SK-N-SH (cell line): ENCODE measurements around the gene SLC9A5. TPM values are rescaled to one million over a fixed set of nuclear protein-coding genes. Genes with fewer than 3 reads are reported as not detected.

ENCODE experiments used
- CTCF ChIA-PET: fragments of 300-600, 350-600 bp; formaldehyde crosslinking; extraction: SDS; loops from one replicate; lab custom pipeline; 2021; lab: Yijun Ruan, JAX
- POLR2A ChIA-PET: fragments of 350-600 bp; sonication (Branson Sonifier 250); formaldehyde crosslinking; extraction: SDS; loops from one replicate; lab custom pipeline; 2020; ENCODE audit warnings: antibody characterized with exemption, inconsistent platforms; lab: Yijun Ruan, JAX
- DNase-seq: peaks from one replicate; pipeline ENCODE4 v3.0.0; 2012
- H2AFZ ChIP-seq: fragments of 200-600 bp; sonication (generic); 2 replicates; pipeline ENCODE4 v1.8.1; 2016; ENCODE audit warnings: antibody characterized with exemption, mild to moderate bottlenecking, low read depth
- H3F3A ChIP-seq: fragments of 200-600 bp; sonication (generic); replicated peaks from 2 replicates; pipeline ENCODE3; 2016; ENCODE audit warnings: antibody characterized with exemption, mild to moderate bottlenecking; ENCODE audit not compliant: insufficient read depth
- H3K27ac ChIP-seq, 2 experiments: fragments of 200-500 bp in 1 of 2; fragments of 200-600 bp in 1 of 2; sonication (Bioruptor generic) in 1 of 2; sonication (generic), shearing (Covaris generic) in 1 of 2; 2 replicates each; pipeline versions ENCODE4 v1.5.1 to v1.6.1; 2014 to 2016; ENCODE audit warnings: low read depth in 2 of 2, inconsistent platforms in 1 of 2, low read length in 1 of 2, mild to moderate bottlenecking in 1 of 2, mixed read lengths in 1 of 2
- H3K27me3 ChIP-seq: fragments of 200-600 bp; sonication (generic), shearing (Covaris generic); 2 replicates; pipeline ENCODE4 v1.6.1; 2016; ENCODE audit warnings: mixed run types; ENCODE audit not compliant: insufficient read depth
- H3K36me3 ChIP-seq, 2 experiments: fragments of 200-500 bp in 1 of 2; fragments of 200-600 bp in 1 of 2; sonication (Bioruptor generic) in 1 of 2; sonication (generic) in 1 of 2; replicated peaks in 1 of 2; 2 replicates each; pipeline versions ENCODE3 to v1.5.1; 2014 to 2016; ENCODE audit warnings: low read length in 1 of 2, mild to moderate bottlenecking in 1 of 2; ENCODE audit not compliant: insufficient read depth in 2 of 2, control insufficient read depth in 1 of 2
- H3K4me1 ChIP-seq, 2 experiments: fragments of 200-500 bp in 1 of 2; fragments of 200-600 bp in 1 of 2; sonication (Bioruptor generic) in 1 of 2; sonication (generic), shearing (Covaris generic) in 1 of 2; 2 replicates each; pipeline versions ENCODE4 v1.5.1 to v1.6.1; 2014 to 2016; ENCODE audit warnings: low read depth in 1 of 2, low read length in 1 of 2, mixed run types in 1 of 2; ENCODE audit not compliant: insufficient read depth in 2 of 2, control insufficient read depth in 1 of 2
- H3K4me2 ChIP-seq: fragments of 200-600 bp; sonication (generic), shearing (Covaris generic); 2 replicates; pipeline ENCODE4 v1.6.1; 2017; ENCODE audit warnings: mixed run types
- H3K4me3 ChIP-seq, 2 experiments: fragments of 200-500 bp in 1 of 2; fragments of 200-600 bp in 1 of 2; sonication (Bioruptor generic) in 1 of 2; sonication (generic), shearing (Covaris generic) in 1 of 2; 2 replicates each; pipeline versions ENCODE4 v1.5.1 to v1.8.1; 2014 to 2016; ENCODE audit warnings: low read depth in 2 of 2, inconsistent platforms in 1 of 2, low read length in 1 of 2, mild to moderate bottlenecking in 1 of 2, mixed read lengths in 1 of 2, moderate library complexity in 1 of 2
- H3K79me2 ChIP-seq: fragments of 200-600 bp; sonication (generic); 2 replicates; pipeline ENCODE4 v1.8.1; 2017; ENCODE audit warnings: mild to moderate bottlenecking; ENCODE audit not compliant: insufficient read depth
- H3K9ac ChIP-seq: fragments of 200-600 bp; sonication (generic); 2 replicates; pipeline ENCODE4 v1.6.1; 2017; ENCODE audit warnings: mixed run types
- H3K9me2 ChIP-seq: fragments of 200-600 bp; sonication (generic); 2 replicates; pipeline ENCODE4 v1.6.1; 2017; ENCODE audit warnings: mixed run types
- H3K9me3 ChIP-seq: fragments of 200-600 bp; sonication (generic); 2 replicates; pipeline ENCODE4 v1.6.1; 2017; ENCODE audit warnings: mixed run types, mild to moderate bottlenecking, moderate library complexity
- H4K20me1 ChIP-seq: fragments of 200-600 bp; sonication (generic); 2 replicates; pipeline ENCODE4 v1.6.1; 2017; ENCODE audit warnings: mild to moderate bottlenecking, mixed run types; ENCODE audit not compliant: insufficient read depth
- EP300 ChIP-seq, 2 experiments: IDR thresholded peaks; 2 replicates each; pipeline versions ENCODE4 v1.4.0 to v1.6.1; 2012; ENCODE audit warnings: borderline replicate concordance in 1 of 2, low read depth in 1 of 2, low read length in 1 of 2
- EZH2phosphoT487 ChIP-seq: fragments of 200-600 bp; sonication (generic); IDR thresholded peaks from 2 replicates; pipeline ENCODE4 v1.6.1; 2017; ENCODE audit warnings: low read depth, mixed run types, mild to moderate bottlenecking, antibody characterized with exemption, moderate library complexity, borderline replicate concordance
- FOSL2 ChIP-seq: IDR thresholded peaks from 2 replicates; pipeline ENCODE4 v1.4.0; 2012; ENCODE audit warnings: low read depth, mild to moderate bottlenecking, moderate library complexity, borderline replicate concordance
- FOXM1 ChIP-seq: IDR thresholded peaks from 2 replicates; pipeline ENCODE4 v1.4.0; 2012; ENCODE audit warnings: low read depth, mild to moderate bottlenecking
- GABPA ChIP-seq: IDR thresholded peaks from 2 replicates; pipeline ENCODE4 v1.4.0; 2012; ENCODE audit warnings: low read depth, mild to moderate bottlenecking
- JUND ChIP-seq: IDR thresholded peaks from 2 replicates; pipeline ENCODE4 v1.4.0; 2012
- NFIC ChIP-seq: IDR thresholded peaks from 2 replicates; pipeline ENCODE4 v1.4.0; 2012; ENCODE audit warnings: borderline replicate concordance
- POLR2AphosphoS5 ChIP-seq: IDR thresholded peaks from 2 replicates; pipeline ENCODE4 v1.6.1; 2012; ENCODE audit warnings: low read depth, low read length
- RAD21 ChIP-seq: IDR thresholded peaks from 2 replicates; pipeline ENCODE4 v1.6.1; 2012; ENCODE audit warnings: mild to moderate bottlenecking, low read length
- RFX5 ChIP-seq: IDR thresholded peaks from 2 replicates; pipeline ENCODE4 v1.6.1; 2012; ENCODE audit warnings: mild to moderate bottlenecking, improper control_type of control experiment, low read length
- TCF12 ChIP-seq: IDR thresholded peaks from 2 replicates; pipeline ENCODE4 v1.4.0; 2012
- WGBS: methylation state at CpG from one replicate; pipeline ENCODE4 v1.1.6; 2017; ENCODE audit warnings: low lambda C conversion rate; 5-methylcytosine and 5-hydroxymethylcytosine counted together
- polyA plus RNA-seq, 3 experiments: library from polyadenylated mRNA; depleted of rRNA; stranded (reverse); fragments of >200 nt; gene quantifications; 2 replicates each; pipeline ENCODE4 v1.2.3, GENCODE V29; 2012
- TF ChIP-seq, protein P1 (sequence below): IDR thresholded peaks from 2 replicates; pipeline ENCODE4 v1.6.1; 2012; ENCODE audit warnings: mild to moderate bottlenecking, low read depth, low read length, moderate library complexity
- TF ChIP-seq, protein P2 (sequence below): IDR thresholded peaks from 2 replicates; pipeline ENCODE4; 2012
- TF ChIP-seq, protein P3 (sequence below): IDR thresholded peaks from 2 replicates; pipeline ENCODE4 v1.4.0; 2012; ENCODE audit warnings: low read depth
- TF ChIP-seq, protein P4 (sequence below): fragments of 150-350 bp; IDR thresholded peaks from 2 replicates; pipeline ENCODE4 v1.6.1; 2016; ENCODE audit warnings: mild to moderate bottlenecking, low read depth, low read length

SLC9A5 gene
- polyA plus RNA-seq, 1 of the 3 experiments (the other 2 are of a cell fraction) = 4.1 TPM

DNA sequence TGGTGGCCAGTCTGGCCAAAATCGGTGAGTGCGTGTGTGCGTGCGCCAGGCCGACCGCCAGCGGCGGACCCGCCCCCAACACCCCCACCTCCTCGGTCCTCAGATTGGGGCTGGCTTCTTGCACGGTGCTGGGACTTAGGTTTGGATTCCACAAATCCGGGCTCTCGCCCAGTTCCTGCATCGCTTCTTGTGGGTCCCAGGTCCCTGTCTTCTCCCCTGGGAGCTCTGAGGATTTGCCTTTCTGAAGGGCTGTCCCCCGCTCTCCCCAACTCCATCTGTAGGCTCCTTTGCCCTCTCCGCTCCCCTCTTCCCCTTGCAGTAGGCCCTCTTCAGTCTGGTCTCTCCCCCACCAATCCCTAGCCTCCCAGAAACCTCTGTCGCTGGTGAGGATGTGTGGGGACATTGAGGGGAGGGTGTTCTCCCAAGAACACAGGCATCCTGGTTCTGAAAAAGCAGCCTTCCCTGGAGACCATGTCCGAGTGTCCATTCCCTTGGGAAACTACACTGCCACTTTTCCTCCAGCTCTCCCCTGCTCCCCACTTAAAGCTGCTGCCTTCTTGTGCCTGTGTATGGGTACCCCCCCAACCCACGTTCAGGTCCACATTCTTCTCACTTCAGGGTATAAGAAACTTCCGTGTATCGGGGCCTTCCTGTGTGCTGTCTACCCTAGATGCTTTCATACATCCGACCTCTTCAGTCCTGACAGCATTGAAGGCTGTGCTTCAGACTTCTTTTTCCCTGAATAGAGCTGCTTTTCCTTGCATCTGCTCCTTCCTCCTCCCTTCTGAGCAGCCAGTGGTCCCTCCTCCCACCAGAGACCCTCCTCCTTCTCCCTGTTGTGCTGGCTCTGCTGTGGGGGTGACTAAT, 632 bp downstream of the SLC9A5 start:
- H3K27ac ChIP-seq = peak overlapping the region in 1 of 2 experiments; percentile 69; a peak in 1 of 4 replicates
- no peak for DNase-seq
- H3K27me3 ChIP-seq = no peaks in the 10 kb centered on the region
- H3K4me1 ChIP-seq = peaks cover 29 to 39% of the 10 kb centered on the region in 2 experiments
- H3K4me2 ChIP-seq = peak overlapping the region; percentile 98
- 58% methylated on average over 12 of the region's 22 CpGs for WGBS
- peaks cover 25% of the 10 kb centered on the region for H3K79me2 ChIP-seq
- H4K20me1 ChIP-seq = no peaks in the 10 kb centered on the region
- ChIA-PET CTCF (interaction anchor here (1.0 to 4.5 kb wide), 11 partner anchors 8 to 232 kb away, joined by 3 to 21 read pairs (median 4); partner anchors contain the start of genes ATP6V0D1, KCTD19, LRRC36 and NOL3), POLR2A (interaction anchor here (0.7 to 4.0 kb wide), 4 partner anchors 11 to 77 kb away, joined by 4 to 14 read pairs (median 4); partner anchors contain the start of genes KCTD19, LRRC36 and TMEM208)
- H3F3A ChIP-seq = peaks cover 34% of the 10 kb centered on the region
- H2AFZ ChIP-seq = peak overlapping the region; percentile 85
- peak overlapping the region; percentile 88; the same call in 1 of the 2 replicates for H3K9ac ChIP-seq
- no peaks in the 10 kb centered on the region for H3K9me2 ChIP-seq
- H3K9me3 ChIP-seq = no peaks in the 10 kb centered on the region
- TF ChIP-seq EZH2phosphoT487 (no peak), GABPA (no peak)
- TF ChIP-seq, protein P1, sequence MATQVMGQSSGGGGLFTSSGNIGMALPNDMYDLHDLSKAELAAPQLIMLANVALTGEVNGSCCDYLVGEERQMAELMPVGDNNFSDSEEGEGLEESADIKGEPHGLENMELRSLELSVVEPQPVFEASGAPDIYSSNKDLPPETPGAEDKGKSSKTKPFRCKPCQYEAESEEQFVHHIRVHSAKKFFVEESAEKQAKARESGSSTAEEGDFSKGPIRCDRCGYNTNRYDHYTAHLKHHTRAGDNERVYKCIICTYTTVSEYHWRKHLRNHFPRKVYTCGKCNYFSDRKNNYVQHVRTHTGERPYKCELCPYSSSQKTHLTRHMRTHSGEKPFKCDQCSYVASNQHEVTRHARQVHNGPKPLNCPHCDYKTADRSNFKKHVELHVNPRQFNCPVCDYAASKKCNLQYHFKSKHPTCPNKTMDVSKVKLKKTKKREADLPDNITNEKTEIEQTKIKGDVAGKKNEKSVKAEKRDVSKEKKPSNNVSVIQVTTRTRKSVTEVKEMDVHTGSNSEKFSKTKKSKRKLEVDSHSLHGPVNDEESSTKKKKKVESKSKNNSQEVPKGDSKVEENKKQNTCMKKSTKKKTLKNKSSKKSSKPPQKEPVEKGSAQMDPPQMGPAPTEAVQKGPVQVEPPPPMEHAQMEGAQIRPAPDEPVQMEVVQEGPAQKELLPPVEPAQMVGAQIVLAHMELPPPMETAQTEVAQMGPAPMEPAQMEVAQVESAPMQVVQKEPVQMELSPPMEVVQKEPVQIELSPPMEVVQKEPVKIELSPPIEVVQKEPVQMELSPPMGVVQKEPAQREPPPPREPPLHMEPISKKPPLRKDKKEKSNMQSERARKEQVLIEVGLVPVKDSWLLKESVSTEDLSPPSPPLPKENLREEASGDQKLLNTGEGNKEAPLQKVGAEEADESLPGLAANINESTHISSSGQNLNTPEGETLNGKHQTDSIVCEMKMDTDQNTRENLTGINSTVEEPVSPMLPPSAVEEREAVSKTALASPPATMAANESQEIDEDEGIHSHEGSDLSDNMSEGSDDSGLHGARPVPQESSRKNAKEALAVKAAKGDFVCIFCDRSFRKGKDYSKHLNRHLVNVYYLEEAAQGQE = no peak
- H3K4me3 ChIP-seq = peak overlapping the region; percentile 92 to 95
- no peaks in the 10 kb centered on the region for H3K36me3 ChIP-seq

DNA sequence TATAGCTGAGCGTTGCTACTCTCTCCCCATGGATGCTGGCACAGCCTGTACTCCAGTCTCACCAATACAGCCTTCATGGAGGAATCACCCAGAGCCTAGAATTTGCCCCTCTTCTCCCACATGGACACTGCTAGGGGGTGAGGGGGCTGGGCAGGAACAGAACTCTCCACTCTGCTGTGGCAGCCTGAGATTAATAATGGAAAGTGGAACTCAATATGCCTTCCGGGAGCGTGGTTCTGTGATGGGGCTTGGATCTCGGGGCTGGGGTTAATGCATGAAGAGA, 1.2 kb downstream of the SLC9A5 start:
- H3K79me2 ChIP-seq = peaks cover 22% of the 10 kb centered on the region
- H2AFZ ChIP-seq = no peak overlapping the region
- no peaks in the 10 kb centered on the region for H3K36me3 ChIP-seq
- peaks cover 28% of the 10 kb centered on the region for H3F3A ChIP-seq
- TF ChIP-seq POLR2AphosphoS5 (no peak), JUND (no peak), EZH2phosphoT487 (no peak), TCF12 (no peak), RFX5 (no peak), FOSL2 (no peak), EP300 (IDR thresholded peaks at IDR 0.05; ENCODE audit: borderline replicate concordance in 1 of 2, low read depth in 1 of 2, low read length in 1 of 2) (no peak), NFIC (no peak), RAD21 (no peak), FOXM1 (no peak)
- TF ChIP-seq, protein P2, sequence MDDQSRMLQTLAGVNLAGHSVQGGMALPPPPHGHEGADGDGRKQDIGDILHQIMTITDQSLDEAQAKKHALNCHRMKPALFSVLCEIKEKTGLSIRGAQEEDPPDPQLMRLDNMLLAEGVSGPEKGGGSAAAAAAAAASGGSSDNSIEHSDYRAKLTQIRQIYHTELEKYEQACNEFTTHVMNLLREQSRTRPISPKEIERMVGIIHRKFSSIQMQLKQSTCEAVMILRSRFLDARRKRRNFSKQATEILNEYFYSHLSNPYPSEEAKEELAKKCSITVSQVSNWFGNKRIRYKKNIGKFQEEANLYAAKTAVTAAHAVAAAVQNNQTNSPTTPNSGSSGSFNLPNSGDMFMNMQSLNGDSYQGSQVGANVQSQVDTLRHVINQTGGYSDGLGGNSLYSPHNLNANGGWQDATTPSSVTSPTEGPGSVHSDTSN = no peak
- TF ChIP-seq, protein P1 = no peak
- TF ChIP-seq, protein P3, sequence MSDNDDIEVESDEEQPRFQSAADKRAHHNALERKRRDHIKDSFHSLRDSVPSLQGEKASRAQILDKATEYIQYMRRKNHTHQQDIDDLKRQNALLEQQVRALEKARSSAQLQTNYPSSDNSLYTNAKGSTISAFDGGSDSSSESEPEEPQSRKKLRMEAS = no peak
- TF ChIP-seq, protein P4, sequence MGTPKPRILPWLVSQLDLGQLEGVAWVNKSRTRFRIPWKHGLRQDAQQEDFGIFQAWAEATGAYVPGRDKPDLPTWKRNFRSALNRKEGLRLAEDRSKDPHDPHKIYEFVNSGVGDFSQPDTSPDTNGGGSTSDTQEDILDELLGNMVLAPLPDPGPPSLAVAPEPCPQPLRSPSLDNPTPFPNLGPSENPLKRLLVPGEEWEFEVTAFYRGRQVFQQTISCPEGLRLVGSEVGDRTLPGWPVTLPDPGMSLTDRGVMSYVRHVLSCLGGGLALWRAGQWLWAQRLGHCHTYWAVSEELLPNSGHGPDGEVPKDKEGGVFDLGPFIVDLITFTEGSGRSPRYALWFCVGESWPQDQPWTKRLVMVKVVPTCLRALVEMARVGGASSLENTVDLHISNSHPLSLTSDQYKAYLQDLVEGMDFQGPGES = no peak
- H3K4me1 ChIP-seq = peaks cover 23 to 34% of the 10 kb centered on the region in 2 experiments
- H4K20me1 ChIP-seq = no peaks in the 10 kb centered on the region
- H3K9me2 ChIP-seq = no peaks in the 10 kb centered on the region
- ChIA-PET CTCF (interaction anchor here (1.0 to 4.0 kb wide), 4 partner anchors 29 to 95 kb away, joined by 3 to 12 read pairs (median 4); partner anchors contain the start of genes KCTD19, LRRC36 and NOL3), POLR2A (interaction anchor here (1.2 kb wide), 1 partner anchor 11 kb away, joined by 4 read pairs; no protein-coding TSS in a partner anchor)
- 96% methylated on average over 4 of the region's 4 CpGs for WGBS
- DNase-seq = no peak
- no peaks in the 10 kb centered on the region for H3K9me3 ChIP-seq
- no peak overlapping the region for H3K27ac ChIP-seq
- H3K9ac ChIP-seq = no peak overlapping the region
- peak overlapping the region; percentile 98 for H3K4me2 ChIP-seq
- no peak overlapping the region for H3K4me3 ChIP-seq
- H3K27me3 ChIP-seq = no peaks in the 10 kb centered on the region
